ENCODE data around the gene DOK5. TPM values are rescaled to one million over a fixed set of nuclear protein-coding genes. Genes with fewer than 3 reads are reported as not detected.

Gene DOK5
- total and polyA plus RNA-seq, 4 donors = 0.37 to 3.1 (median 0.46) TPM

DNA sequence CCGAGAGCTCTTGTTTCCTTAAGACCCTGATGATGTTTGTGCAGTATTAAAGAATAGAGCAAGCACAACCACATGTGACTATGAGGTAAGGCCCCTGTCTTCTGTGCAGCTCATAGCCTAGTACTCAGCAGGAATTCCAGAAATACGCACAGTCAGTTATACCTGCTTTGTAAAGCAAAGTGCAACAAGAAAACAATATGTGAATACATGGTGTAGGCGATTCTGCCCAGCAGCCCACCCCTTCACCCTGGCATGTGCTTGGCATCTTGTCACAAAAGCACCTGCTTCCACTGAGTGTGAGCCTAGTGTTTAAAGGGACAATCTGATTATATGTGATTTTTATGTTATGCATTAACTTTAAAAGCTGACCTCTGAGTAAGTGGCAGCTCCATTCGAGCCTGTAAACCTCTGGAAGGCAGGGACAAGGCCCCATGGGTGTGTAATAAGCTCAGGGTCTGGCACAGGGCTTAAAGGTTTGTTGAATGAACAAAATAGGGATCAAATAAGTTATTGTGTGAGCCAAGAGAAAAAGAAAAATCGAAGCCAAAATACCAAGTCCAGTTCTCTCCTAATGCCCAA lies 148.7 kb downstream of the DOK5 start:
- Histone ChIP-seq H3K27me3 (ENCODE audit: control insufficient read depth in 3 of 3, insufficient read depth in 3 of 3, low read length in 2 of 3) (no peaks in the 10 kb centered on the region), H3K9ac (ENCODE audit: insufficient read depth in 1 of 2, low read length in 2 of 2) (no peak overlapping the region), H3K27ac (ENCODE audit: low read depth in 1 of 2, low read length in 1 of 2) (no peak overlapping the region), H3K36me3 (ENCODE audit: control insufficient read depth in 4 of 4, insufficient read depth in 4 of 4, low read length in 4 of 4) (no peaks in the 10 kb centered on the region), H3K9me3 (ENCODE audit: control insufficient read depth in 4 of 4, insufficient read depth in 3 of 4, low read length in 3 of 4) (no peaks in the 10 kb centered on the region), H3K4me3 (no peak overlapping the region), H3K4me1 (ENCODE audit: control insufficient read depth in 5 of 5, insufficient read depth in 5 of 5, low read length in 5 of 5) (peaks cover 0 to 34% (median 15%) of the 10 kb centered on the region in 5 donors)
- TF ChIP-seq, protein P1, sequence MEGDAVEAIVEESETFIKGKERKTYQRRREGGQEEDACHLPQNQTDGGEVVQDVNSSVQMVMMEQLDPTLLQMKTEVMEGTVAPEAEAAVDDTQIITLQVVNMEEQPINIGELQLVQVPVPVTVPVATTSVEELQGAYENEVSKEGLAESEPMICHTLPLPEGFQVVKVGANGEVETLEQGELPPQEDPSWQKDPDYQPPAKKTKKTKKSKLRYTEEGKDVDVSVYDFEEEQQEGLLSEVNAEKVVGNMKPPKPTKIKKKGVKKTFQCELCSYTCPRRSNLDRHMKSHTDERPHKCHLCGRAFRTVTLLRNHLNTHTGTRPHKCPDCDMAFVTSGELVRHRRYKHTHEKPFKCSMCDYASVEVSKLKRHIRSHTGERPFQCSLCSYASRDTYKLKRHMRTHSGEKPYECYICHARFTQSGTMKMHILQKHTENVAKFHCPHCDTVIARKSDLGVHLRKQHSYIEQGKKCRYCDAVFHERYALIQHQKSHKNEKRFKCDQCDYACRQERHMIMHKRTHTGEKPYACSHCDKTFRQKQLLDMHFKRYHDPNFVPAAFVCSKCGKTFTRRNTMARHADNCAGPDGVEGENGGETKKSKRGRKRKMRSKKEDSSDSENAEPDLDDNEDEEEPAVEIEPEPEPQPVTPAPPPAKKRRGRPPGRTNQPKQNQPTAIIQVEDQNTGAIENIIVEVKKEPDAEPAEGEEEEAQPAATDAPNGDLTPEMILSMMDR (IDR thresholded peaks at IDR 0.05; ENCODE audit: control extremely low read depth, extremely low read depth) = no peak
- WGBS, 2 donors = 68 to 81% methylated on average over 5 of the region's 5 CpGs
- DNase-seq (no peak), ATAC-seq (ENCODE audit: insufficient read depth, low FRiP score) (no peak)

DNA sequence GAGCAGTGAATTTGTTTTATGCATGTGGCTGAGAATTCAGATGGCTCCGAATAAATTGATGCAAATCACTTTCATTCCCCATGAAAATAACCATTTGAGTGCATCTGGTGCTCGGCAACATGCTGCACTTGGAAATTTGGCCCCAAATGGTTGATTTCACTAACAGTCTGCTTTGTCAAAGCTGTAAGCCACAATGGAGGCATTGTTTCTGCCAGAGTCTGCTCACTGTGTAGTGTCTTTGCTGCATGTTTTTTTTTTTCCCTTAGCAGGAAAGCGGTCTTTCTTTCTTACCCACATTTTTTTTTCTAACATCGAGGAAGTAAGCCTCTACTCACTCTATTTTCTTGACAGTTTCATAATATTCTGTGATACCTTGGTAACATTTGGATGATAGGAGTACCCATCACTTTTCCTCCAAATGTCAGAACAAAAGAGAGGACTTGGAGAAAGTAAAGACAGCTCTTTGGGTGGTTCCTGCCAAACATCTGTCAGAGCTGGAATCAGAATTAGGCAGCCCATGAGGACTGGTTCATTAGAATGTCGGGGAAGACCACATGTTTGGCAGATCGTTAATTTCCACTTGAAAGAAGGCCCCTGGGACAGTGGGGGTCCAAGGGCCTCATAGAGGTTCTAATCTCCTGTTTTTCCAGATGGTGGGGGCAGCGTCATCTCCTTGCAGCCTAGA lies 149.5 kb downstream of the DOK5 start:
- ATAC-seq (ENCODE audit: insufficient read depth, low FRiP score) (no peak), DNase-seq (peak; percentile 71 to 97 (median 94))
- WGBS, 2 donors = 35 to 45% methylated on average over 7 of the region's 7 CpGs
- Histone ChIP-seq H3K9ac (ENCODE audit: insufficient read depth in 1 of 2, low read length in 2 of 2) (peak overlapping the region in 1 of 2 donors; percentile 1), H3K36me3 (ENCODE audit: control insufficient read depth in 4 of 4, insufficient read depth in 4 of 4, low read length in 4 of 4) (no peaks in the 10 kb centered on the region), H3K27me3 (ENCODE audit: control insufficient read depth in 3 of 3, insufficient read depth in 3 of 3, low read length in 2 of 3) (no peaks in the 10 kb centered on the region), H3K27ac (ENCODE audit: low read depth in 1 of 2, low read length in 1 of 2) (no peak overlapping the region), H3K4me1 (ENCODE audit: control insufficient read depth in 5 of 5, insufficient read depth in 5 of 5, low read length in 5 of 5) (peaks cover 0 to 34% (median 15%) of the 10 kb centered on the region in 5 donors), H3K4me3 (no peak overlapping the region), H3K9me3 (ENCODE audit: control insufficient read depth in 4 of 4, insufficient read depth in 3 of 4, low read length in 3 of 4) (no peaks in the 10 kb centered on the region)
- TF ChIP-seq, protein P1 (IDR thresholded peaks at IDR 0.05; ENCODE audit: control extremely low read depth, extremely low read depth) = no peak

DNA sequence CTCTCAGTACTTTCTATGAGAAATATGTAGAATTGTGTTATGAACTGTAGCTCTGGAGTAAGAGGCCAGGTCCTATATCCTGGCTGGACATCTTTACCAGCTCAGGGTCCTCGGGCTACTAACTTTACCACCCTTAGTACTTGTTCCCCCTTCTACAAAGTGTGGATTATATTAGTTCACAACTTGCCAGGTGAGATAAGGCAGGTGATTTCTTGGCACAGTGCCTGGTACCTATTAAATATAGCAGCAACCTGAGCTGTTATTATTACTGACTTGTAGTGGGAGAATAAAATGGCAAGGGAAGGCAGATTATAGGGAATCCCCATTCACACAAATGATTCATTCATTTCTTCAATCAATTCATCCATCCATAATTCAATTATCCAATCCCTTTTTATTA lies 150.1 kb downstream of the DOK5 start:
- TF ChIP-seq, protein P1 (IDR thresholded peaks at IDR 0.05; ENCODE audit: control extremely low read depth, extremely low read depth) = no peak
- Histone ChIP-seq H3K27ac (ENCODE audit: low read depth in 1 of 2, low read length in 1 of 2) (no peak overlapping the region), H3K9me3 (ENCODE audit: control insufficient read depth in 4 of 4, insufficient read depth in 3 of 4, low read length in 3 of 4) (no peaks in the 10 kb centered on the region), H3K4me1 (ENCODE audit: control insufficient read depth in 5 of 5, insufficient read depth in 5 of 5, low read length in 5 of 5) (peaks cover 0 to 34% (median 15%) of the 10 kb centered on the region in 5 donors), H3K4me3 (no peak overlapping the region), H3K36me3 (ENCODE audit: control insufficient read depth in 4 of 4, insufficient read depth in 4 of 4, low read length in 4 of 4) (no peaks in the 10 kb centered on the region), H3K9ac (ENCODE audit: insufficient read depth in 1 of 2, low read length in 2 of 2) (no peak overlapping the region), H3K27me3 (ENCODE audit: control insufficient read depth in 3 of 3, insufficient read depth in 3 of 3, low read length in 2 of 3) (no peaks in the 10 kb centered on the region)
- ATAC-seq (ENCODE audit: insufficient read depth, low FRiP score) (no peak), DNase-seq (peak in 1 of 3 donors; percentile 50)
- WGBS, 2 donors = 56 to 74% methylated on average over 1 of the region's 1 CpG
